ENCODE measurements around the gene SHISA8. TPM values are rescaled to one million over a fixed set of nuclear protein-coding genes. Genes with fewer than 3 reads are reported as not detected.
A peak's percentile ranks its signal among the peaks of the same experiment; 100 is the strongest.

Gene SHISA8
- total and polyA plus RNA-seq, 10 of the 15 experiments (the other 5 are each of a cell fraction or from before 2014, with no cell fraction given): 0.06 to 10.1 (median 0.25) TPM

GRCh38 chr22:41946629-41947423 is 32.0 kb upstream of the SHISA8 start, which contains the start of gene CENPM (continued):
- no peak for TF ChIP-seq REST (IDR thresholded peaks at IDR 0.05; ENCODE audit: low read depth, low read length)
- peak in 1 of 2 experiments; percentile 66; a peak in 2 of 3 replicates for TF ChIP-seq EGR1 (IDR thresholded peaks at IDR 0.05; ENCODE audit: borderline replicate concordance in 1 of 2, low read depth in 2 of 2, low read length in 2 of 2)
- no peak for TF ChIP-seq ZBTB4 (CRISPR knock-in tag; IDR thresholded peaks at IDR 0.05)
- no peak for TF ChIP-seq CHD4 (IDR thresholded peaks at IDR 0.05)
- no peak for TF ChIP-seq PAX8 (IDR thresholded peaks at IDR 0.05)
- TF ChIP-seq SPI1 (IDR thresholded peaks at IDR 0.05; ENCODE audit: borderline replicate concordance, insufficient read depth, low read depth, low read length): no peak; the same call in 1 of the 2 replicates
- no peak for TF ChIP-seq RFX5 (IDR thresholded peaks at IDR 0.05; ENCODE audit: low read depth, low read length)
- peak; percentile 90 for TF ChIP-seq PBX3 (IDR thresholded peaks at IDR 0.05; ENCODE audit: insufficient replicate concordance, low read depth, low read length)
- TF ChIP-seq CTCF (IDR thresholded peaks at IDR 0.05 in 2 of 3, conservative IDR thresholded peaks at IDR 0.05 in 1 of 3; ENCODE audit: control insufficient read depth in 2 of 3, extremely low read depth in 1 of 3, insufficient read depth in 1 of 3, low read depth in 3 of 3, low read length in 3 of 3): no peak
- no peak for TF ChIP-seq RCOR1 (conservative IDR thresholded peaks at IDR 0.05; ENCODE audit: low read depth, low read length)
- TF ChIP-seq NFYA (IDR thresholded peaks at IDR 0.05; ENCODE audit: borderline replicate concordance, low read depth, low read length): peak; percentile 80
- TF ChIP-seq RELB (IDR thresholded peaks at IDR 0.05; ENCODE audit: low read depth): peak; percentile 97
- TF ChIP-seq HCFC1 (IDR thresholded peaks at IDR 0.05; ENCODE audit: low read length): no peak
- no peak for TF ChIP-seq KAT2A (conservative IDR thresholded peaks at IDR 0.05; ENCODE audit: control insufficient read depth, low read depth, low read length)
- no peak for TF ChIP-seq SMAD5 (IDR thresholded peaks at IDR 0.05; ENCODE audit: low read depth)
- peak; percentile 69; the same call in 2 of the 3 replicates for TF ChIP-seq POU2F2 (IDR thresholded peaks at IDR 0.05; ENCODE audit: borderline replicate concordance, low read depth, low read length)
- no peak for TF ChIP-seq ZNF24 (IDR thresholded peaks at IDR 0.05)
